IMR-90 (cell line): ENCODE results near the gene ORC5. TPM values are rescaled to one million over a fixed set of nuclear protein-coding genes. Genes with fewer than 3 reads are reported as not detected.

Source experiments
- ATAC-seq: fragments of 200-7000 bp; cut with Tn5 transposase; 2 replicates; pipeline ENCODE4 v1.9.1; 2020; ENCODE audit warnings: low read depth, mild to moderate bottlenecking, moderate library complexity
- BruUV-seq: library from RNA; stranded (reverse); fragments of 400-500 nt; replicated peaks from 2 replicates; lab custom pipeline; 2021; lab: Mats Ljungman, UMichigan
- CTCF ChIA-PET: fragments of 300-600 bp; formaldehyde crosslinking; extraction: SDS; loops from one replicate; lab custom pipeline; 2021; ENCODE audit warnings: antibody characterized with exemption; lab: Yijun Ruan, JAX
- POLR2A ChIA-PET: fragments of 300-600 bp; sonication (Branson Sonifier 250); formaldehyde crosslinking; loops from one replicate; lab custom pipeline; 2022; ENCODE audit warnings: antibody characterized with exemption; ENCODE audit not compliant: unreplicated experiment; lab: Charles Lee
- DNase-seq: peaks from one replicate; pipeline ENCODE4 v3.0.0; 2013
- H2AFZ ChIP-seq: replicated peaks from 2 replicates; pipeline ENCODE3; 2013; ENCODE audit warnings: low read length, mild to moderate bottlenecking; ENCODE audit not compliant: poor library complexity
- H2AK5ac ChIP-seq: 2 replicates; pipeline ENCODE4 v1.6.1; 2013; ENCODE audit warnings: low read depth, low read length, inconsistent platforms
- H2AK9ac ChIP-seq: replicated peaks from 2 replicates; pipeline ENCODE3; 2013; ENCODE audit warnings: mild to moderate bottlenecking, low read depth, low read length, moderate library complexity; ENCODE audit not compliant: poor library complexity
- H2BK120ac ChIP-seq: 2 replicates; pipeline ENCODE4 v1.6.1; 2013; ENCODE audit warnings: low read depth, low read length, inconsistent platforms
- H2BK15ac ChIP-seq: 3 replicates; pipeline ENCODE4 v1.6.1; 2013; ENCODE audit warnings: low read depth, low read length, inconsistent platforms
- H2BK20ac ChIP-seq: 2 replicates; pipeline ENCODE4 v1.6.1; 2013; ENCODE audit warnings: low read depth, mild to moderate bottlenecking, inconsistent platforms, low read length, moderate library complexity
- H2BK5ac ChIP-seq: 2 replicates; pipeline ENCODE4 v1.6.1; 2013; ENCODE audit warnings: mild to moderate bottlenecking, low read depth, low read length, inconsistent platforms; ENCODE audit not compliant: poor library complexity, severe bottlenecking
- H3K14ac ChIP-seq: replicated peaks from 2 replicates; pipeline ENCODE4 v1.6.1; 2013; ENCODE audit warnings: low read depth, low read length, inconsistent platforms
- H3K18ac ChIP-seq: 2 replicates; pipeline ENCODE4 v1.6.1; 2013; ENCODE audit warnings: low read depth, low read length, control low read depth
- H3K23ac ChIP-seq: 2 replicates; pipeline ENCODE4 v1.6.1; 2013; ENCODE audit warnings: low read depth, low read length, inconsistent platforms
- H3K27ac ChIP-seq: 2 replicates; pipeline ENCODE4 v1.5.1; 2013; ENCODE audit warnings: mild to moderate bottlenecking, control low read depth, low read length; ENCODE audit not compliant: insufficient read depth
- H3K27me3 ChIP-seq: 2 replicates; pipeline ENCODE4 v1.6.1; 2013; ENCODE audit warnings: low read length; ENCODE audit not compliant: control insufficient read depth, insufficient read depth
- H3K36me3 ChIP-seq: 2 replicates; pipeline ENCODE4 v1.6.1; 2013; ENCODE audit warnings: low read length, mixed read lengths; ENCODE audit not compliant: control insufficient read depth, insufficient read depth
- H3K4ac ChIP-seq: 2 replicates; pipeline ENCODE4 v1.6.1; 2013; ENCODE audit warnings: low read depth, low read length, inconsistent platforms
- H3K4me1 ChIP-seq: 2 replicates; pipeline ENCODE4 v1.6.1; 2013; ENCODE audit warnings: low read length, mixed read lengths; ENCODE audit not compliant: control insufficient read depth, insufficient read depth
- H3K4me2 ChIP-seq: 2 replicates; pipeline ENCODE4 v1.6.1; 2013; ENCODE audit warnings: low read depth, mild to moderate bottlenecking, control low read depth, low read length, moderate library complexity
- H3K4me3 ChIP-seq: 2 replicates; pipeline ENCODE4 v1.5.1; 2013; ENCODE audit warnings: low read depth, mild to moderate bottlenecking, control low read depth, low read length, moderate library complexity; ENCODE audit not compliant: insufficient read depth
- H3K56ac ChIP-seq: 2 replicates; pipeline ENCODE4 v1.6.1; 2013; ENCODE audit warnings: low read length, inconsistent platforms; ENCODE audit not compliant: insufficient read depth; ENCODE audit errors: extremely low read depth
- H3K79me1 ChIP-seq, 2 experiments: 2 replicates each; pipeline ENCODE4 v1.6.1; 2013; ENCODE audit warnings: low read length in 2 of 2, inconsistent platforms in 1 of 2, low read depth in 1 of 2
- H3K9ac ChIP-seq: 2 replicates; pipeline ENCODE4 v1.6.1; 2013; ENCODE audit warnings: low read depth, low read length, control low read depth
- H3K9me1 ChIP-seq: 2 replicates; pipeline ENCODE4 v1.6.1; 2013; ENCODE audit warnings: low read length, inconsistent platforms; ENCODE audit not compliant: insufficient read depth
- H3K9me3 ChIP-seq: 2 replicates; pipeline ENCODE4 v1.6.1; 2013; ENCODE audit warnings: low read length; ENCODE audit not compliant: control insufficient read depth, insufficient read depth
- H4K20me1 ChIP-seq: 2 replicates; pipeline ENCODE4 v1.6.1; 2013; ENCODE audit warnings: low read length, inconsistent platforms; ENCODE audit not compliant: insufficient read depth
- H4K5ac ChIP-seq: 2 replicates; pipeline ENCODE4 v1.6.1; 2013; ENCODE audit warnings: mild to moderate bottlenecking, low read depth, low read length, control low read depth
- H4K8ac ChIP-seq, 2 experiments: 2 replicates each; pipeline ENCODE4 v1.6.1; 2013; ENCODE audit warnings: low read depth in 2 of 2, low read length in 2 of 2, control low read depth in 1 of 2, inconsistent platforms in 1 of 2
- H4K91ac ChIP-seq: 2 replicates; pipeline ENCODE4 v1.6.1; 2013; ENCODE audit warnings: low read depth, low read length, inconsistent platforms; ENCODE audit not compliant: insufficient read depth
- BHLHE40 ChIP-seq: fragments of 150-350 bp; IDR thresholded peaks from 2 replicates; pipeline ENCODE4 v1.6.1; 2016; ENCODE audit warnings: mild to moderate bottlenecking, low read depth, low read length
- CEBPB ChIP-seq: IDR thresholded peaks from 2 replicates; pipeline ENCODE4 v1.6.1; 2012; ENCODE audit warnings: low read depth, low read length, improper control_type of control experiment
- CHD1 ChIP-seq: IDR thresholded peaks from 2 replicates; pipeline ENCODE4 v1.6.1; 2012; ENCODE audit warnings: low read depth, low read length, improper control_type of control experiment
- FOS ChIP-seq: fragments of 150-350 bp; IDR thresholded peaks from 2 replicates; pipeline ENCODE4 v1.6.1; 2016; ENCODE audit warnings: low read depth, low read length
- MAFK ChIP-seq: IDR thresholded peaks from 2 replicates; pipeline ENCODE4 v1.6.1; 2012; ENCODE audit warnings: low read depth, low read length, improper control_type of control experiment
- MXI1 ChIP-seq: IDR thresholded peaks from 2 replicates; pipeline ENCODE4 v1.6.1; 2012; ENCODE audit warnings: low read depth, mild to moderate bottlenecking, low read length, moderate library complexity, borderline replicate concordance
- NFE2L2 ChIP-seq: fragments of 150-350 bp; IDR thresholded peaks from 2 replicates; pipeline ENCODE4 v1.6.1; 2016; ENCODE audit warnings: low read depth, mild to moderate bottlenecking, low read length
- POLR2A ChIP-seq: IDR thresholded peaks from 2 replicates; pipeline ENCODE4 v1.6.1; 2012; ENCODE audit warnings: mild to moderate bottlenecking, low read depth, low read length
- RAD21 ChIP-seq: IDR thresholded peaks from 2 replicates; pipeline ENCODE4 v1.6.1; 2012; ENCODE audit warnings: low read length, improper control_type of control experiment
- RCOR1 ChIP-seq: IDR thresholded peaks from 2 replicates; pipeline ENCODE4 v1.6.1; 2012; ENCODE audit warnings: mild to moderate bottlenecking, low read length, improper control_type of control experiment; ENCODE audit not compliant: insufficient replicate concordance
- RFX5 ChIP-seq: IDR thresholded peaks from 2 replicates; pipeline ENCODE4 v1.8.0; 2012; ENCODE audit warnings: low read depth, mild to moderate bottlenecking, low read length, moderate library complexity
- WGBS, 2 experiments: methylation state at CpG; one replicate each; pipeline versions ENCODE4 v1.1.5 to v1.1.7; 2013; ENCODE audit warnings: missing lambda C conversion rate in 2 of 2; ENCODE audit not compliant: insufficient read length in 1 of 2; ENCODE audit errors: extremely low coverage in 2 of 2; 5-methylcytosine and 5-hydroxymethylcytosine counted together
- dilution Hi-C: fragments of 300-500 bp; cut with HindIII; formaldehyde crosslinking; loops from one replicate; pipeline ENCODE4 v1.14.3; 2018; ENCODE audit warnings: low sequenced_read_pairs; ENCODE audit not compliant: unreplicated experiment
- in situ Hi-C: fragments of 300-500 bp; cut with MboI; formaldehyde crosslinking; loops from 3 replicates; pipeline ENCODE4 v1.14.3; 2019; ENCODE audit warnings: low sequenced_read_pairs, inconsistent platforms, mixed read lengths
- intact Hi-C: fragments of 100-400 bp; cut with micrococcal nuclease; formaldehyde crosslinking; loops from 2 replicates; pipeline ENCODE4 v1.10.0; 2022
- polyA plus RNA-seq, 3 experiments: library from polyadenylated mRNA; depleted of rRNA; stranded (reverse); fragments of >200 nt; gene quantifications; 2 replicates each; pipeline ENCODE4 v1.2.3, GENCODE V29; 2012; ENCODE audit warnings: low replicate concordance in 1 of 3
- total RNA-seq: library from RNA; depleted of rRNA; stranded (reverse); fragments of >200 nt; gene quantifications from 2 replicates; pipeline ENCODE4 v1.2.3, GENCODE V29; 2012
- TF ChIP-seq, protein P1 (sequence below): conservative IDR thresholded peaks from 2 replicates; pipeline ENCODE4 v1.5.1; 2012; ENCODE audit warnings: mild to moderate bottlenecking, low read depth, low read length, improper control_type of control experiment

ORC5 gene
- total and polyA plus RNA-seq, 2 of the 4 experiments (the other 2 are of a cell fraction) = 7.9 to 18.8 TPM

DNA sequence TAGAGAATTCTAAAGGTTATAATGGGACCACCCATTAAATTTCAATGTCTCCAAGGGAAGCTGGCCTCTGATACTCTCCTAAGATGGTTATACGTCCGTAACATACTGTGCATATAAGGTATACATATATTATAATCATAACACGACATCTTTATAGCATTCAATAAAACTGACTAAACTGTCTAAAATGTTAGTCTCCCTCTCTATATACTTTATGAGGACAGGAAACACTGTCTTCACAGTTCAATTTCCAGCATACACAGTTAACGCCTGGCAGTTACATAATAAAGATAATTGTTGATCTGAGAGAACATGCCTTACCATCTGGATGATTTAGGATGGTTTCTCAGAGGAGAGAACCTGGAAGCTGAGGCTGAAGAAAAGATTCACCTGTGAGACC lies 1.2 kb upstream of the ORC5 start:
- POLR2A ChIA-PET = interaction anchor here (1.1 kb wide), 1 partner anchor 169 kb away, joined by 14 read pairs; no protein-coding TSS in a partner anchor
- H2AK5ac ChIP-seq = no peak overlapping the region
- WGBS, 2 experiments = no CpG with 5 or more reads among the region's 4 CpGs
- TF ChIP-seq NFE2L2 (no peak), RCOR1 (no peak), POLR2A (no peak), RAD21 (no peak), BHLHE40 (no peak), CHD1 (no peak), MAFK (no peak), RFX5 (no peak), CEBPB (no peak), FOS (no peak), MXI1 (no peak)
- TF ChIP-seq, protein P1, sequence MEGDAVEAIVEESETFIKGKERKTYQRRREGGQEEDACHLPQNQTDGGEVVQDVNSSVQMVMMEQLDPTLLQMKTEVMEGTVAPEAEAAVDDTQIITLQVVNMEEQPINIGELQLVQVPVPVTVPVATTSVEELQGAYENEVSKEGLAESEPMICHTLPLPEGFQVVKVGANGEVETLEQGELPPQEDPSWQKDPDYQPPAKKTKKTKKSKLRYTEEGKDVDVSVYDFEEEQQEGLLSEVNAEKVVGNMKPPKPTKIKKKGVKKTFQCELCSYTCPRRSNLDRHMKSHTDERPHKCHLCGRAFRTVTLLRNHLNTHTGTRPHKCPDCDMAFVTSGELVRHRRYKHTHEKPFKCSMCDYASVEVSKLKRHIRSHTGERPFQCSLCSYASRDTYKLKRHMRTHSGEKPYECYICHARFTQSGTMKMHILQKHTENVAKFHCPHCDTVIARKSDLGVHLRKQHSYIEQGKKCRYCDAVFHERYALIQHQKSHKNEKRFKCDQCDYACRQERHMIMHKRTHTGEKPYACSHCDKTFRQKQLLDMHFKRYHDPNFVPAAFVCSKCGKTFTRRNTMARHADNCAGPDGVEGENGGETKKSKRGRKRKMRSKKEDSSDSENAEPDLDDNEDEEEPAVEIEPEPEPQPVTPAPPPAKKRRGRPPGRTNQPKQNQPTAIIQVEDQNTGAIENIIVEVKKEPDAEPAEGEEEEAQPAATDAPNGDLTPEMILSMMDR = no peak
- no peak overlapping the region for H3K27ac ChIP-seq
- H2AFZ ChIP-seq = no peak overlapping the region
- no peak overlapping the region for H3K14ac ChIP-seq
- no peak overlapping the region for H3K4me3 ChIP-seq
- no peak overlapping the region for H2BK120ac ChIP-seq
- no peaks in the 10 kb centered on the region for H3K9me1 ChIP-seq
- CTCF ChIA-PET = interaction anchor here (1.1 kb wide), 1 partner anchor 23 kb away, joined by 4 read pairs; no protein-coding TSS in a partner anchor
- no peak overlapping the region for H3K4me2 ChIP-seq
- H3K23ac ChIP-seq = no peak overlapping the region
- no peak overlapping the region for H2AK9ac ChIP-seq
- H3K4me1 ChIP-seq = peaks cover 2% of the 10 kb centered on the region; the same call in 1 of the 2 replicates
- peaks cover 15 to 20% of the 10 kb centered on the region in 2 experiments; a peak in 3 of 4 replicates for H3K79me1 ChIP-seq
- dilution Hi-C loops (no loop called here), in situ Hi-C loops (no loop called here), intact Hi-C loops (loop anchor here (2.0 kb wide), 1 partner anchor 70 kb away; no protein-coding TSS in a partner anchor)
- no TSS peak for BruUV-seq
- no peak overlapping the region for H4K91ac ChIP-seq
- no peaks in the 10 kb centered on the region for H3K9me3 ChIP-seq
- H3K4ac ChIP-seq = no peak overlapping the region
- H3K36me3 ChIP-seq = no peaks in the 10 kb centered on the region
- H4K20me1 ChIP-seq = no peaks in the 10 kb centered on the region
- H3K18ac ChIP-seq = no peak overlapping the region
- no peak overlapping the region for H4K8ac ChIP-seq
- no peak overlapping the region for H2BK20ac ChIP-seq
- H3K27me3 ChIP-seq = no peaks in the 10 kb centered on the region
- no peak overlapping the region for H4K5ac ChIP-seq
- no peak for DNase-seq
- H2BK15ac ChIP-seq = no peak overlapping the region
- H3K56ac ChIP-seq = no peak overlapping the region
- ATAC-seq = no peak
- no peak overlapping the region for H3K9ac ChIP-seq
- H2BK5ac ChIP-seq = no peak overlapping the region
